ES-I3 (cell line): ENCODE measurements around the gene VAV3.

Experiments used
- H3K36me3 ChIP-seq: 2 replicates; pipeline ENCODE4 v1.6.1; 2013; ENCODE audit warnings: mild to moderate bottlenecking, low read length, control low read depth, moderate library complexity; ENCODE audit not compliant: insufficient read depth
- H3K4me1 ChIP-seq: 2 replicates; pipeline ENCODE4 v1.6.1; 2013; ENCODE audit warnings: mild to moderate bottlenecking, control low read depth, low read length; ENCODE audit not compliant: insufficient read depth
- H3K9ac ChIP-seq: 2 replicates; pipeline ENCODE4 v1.6.1; 2013; ENCODE audit warnings: low read depth, mild to moderate bottlenecking, low read length, moderate library complexity
- H3K9me3 ChIP-seq: 2 replicates; pipeline ENCODE4 v1.6.1; 2013; ENCODE audit warnings: mild to moderate bottlenecking, low read length, moderate library complexity; ENCODE audit not compliant: control insufficient read depth, insufficient read depth

Gene VAV3

DNA sequence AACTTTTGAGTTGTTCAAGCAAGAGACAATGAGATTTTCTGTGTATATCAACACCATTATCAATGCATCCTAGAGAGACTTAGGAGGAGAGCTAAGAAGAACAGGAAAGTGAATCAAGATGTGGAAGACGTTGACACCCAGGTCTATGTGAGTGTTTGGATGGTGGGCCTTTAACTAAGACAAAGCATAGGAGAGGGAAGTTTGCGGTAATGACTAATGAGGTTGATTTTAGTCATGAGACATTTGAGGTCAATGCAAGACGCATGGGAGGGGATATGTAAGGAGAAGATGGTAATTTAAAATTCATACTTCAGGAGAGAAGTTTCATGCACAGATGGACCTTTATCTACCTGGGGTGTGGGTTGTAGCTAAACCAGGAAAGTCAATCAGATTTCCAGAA is 269.6 kb downstream of the VAV3 start:
- no peaks in the 10 kb centered on the region for H3K36me3 ChIP-seq
- no peaks in the 10 kb centered on the region for H3K4me1 ChIP-seq
- H3K9me3 ChIP-seq: no peaks in the 10 kb centered on the region
- no peak overlapping the region for H3K9ac ChIP-seq

DNA sequence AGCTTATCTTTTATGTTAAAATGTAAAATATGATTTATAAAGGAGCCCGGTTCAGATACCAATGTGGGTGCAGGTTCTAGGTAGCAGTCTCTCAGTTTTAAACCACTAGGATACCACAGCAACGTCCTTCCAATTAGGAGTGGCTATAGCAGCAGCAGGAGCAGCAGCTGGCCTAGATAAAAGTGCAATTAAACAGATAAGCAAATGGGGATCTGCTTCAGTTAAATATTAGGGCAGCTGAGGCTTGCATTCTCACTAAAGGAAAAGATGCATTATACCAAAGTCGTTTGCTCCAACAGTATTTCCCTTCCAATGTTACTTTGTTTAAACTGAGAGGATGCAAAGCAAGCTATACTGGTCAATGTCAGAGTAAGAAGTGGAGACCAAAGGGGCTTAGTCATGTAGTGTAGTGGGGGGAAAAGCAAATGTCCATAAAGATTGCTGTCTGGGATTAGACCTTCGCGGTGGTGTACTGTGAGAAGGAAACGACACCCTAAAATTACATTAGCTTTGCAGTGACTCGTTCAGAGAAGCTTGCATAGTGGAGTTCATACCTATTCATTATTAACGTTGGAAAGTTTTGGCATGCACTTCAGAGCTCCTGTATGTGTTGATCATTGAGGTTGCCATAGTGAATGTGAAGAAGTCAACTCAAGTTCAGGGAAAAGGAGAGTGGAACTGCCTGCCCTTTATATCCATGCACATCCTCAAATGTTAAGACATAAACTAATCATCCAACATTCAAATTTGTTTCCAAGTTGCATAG is 272.2 kb downstream of the VAV3 start:
- Histone ChIP-seq H3K4me1 (peaks cover 7% of the 10 kb centered on the region; the same call in 1 of the 2 replicates), H3K9me3 (no peaks in the 10 kb centered on the region), H3K9ac (no peak overlapping the region), H3K36me3 (no peaks in the 10 kb centered on the region)

DNA sequence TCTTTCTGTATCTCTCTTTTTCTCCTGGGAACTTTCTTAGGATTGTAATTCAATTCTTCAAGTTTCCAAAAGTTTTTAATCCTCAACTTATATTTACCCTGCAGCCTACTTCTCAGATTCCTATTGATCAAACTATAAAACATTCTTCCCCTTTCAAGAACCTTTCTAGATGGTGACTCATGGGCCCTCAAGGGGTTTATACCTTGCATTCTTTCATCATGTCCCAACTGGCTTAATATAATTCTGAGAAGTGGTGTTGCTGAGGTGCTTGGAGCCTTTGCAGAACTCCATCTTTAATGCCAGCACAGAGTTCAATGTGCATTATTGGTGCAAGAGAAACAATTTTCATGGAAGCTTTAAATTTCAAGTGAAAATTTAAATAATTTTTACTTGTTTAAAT is 273.4 kb downstream of the VAV3 start:
- no peak overlapping the region for H3K9ac ChIP-seq
- H3K4me1 ChIP-seq: peaks cover 7% of the 10 kb centered on the region; the same call in 1 of the 2 replicates
- H3K9me3 ChIP-seq: no peaks in the 10 kb centered on the region
- no peaks in the 10 kb centered on the region for H3K36me3 ChIP-seq

DNA sequence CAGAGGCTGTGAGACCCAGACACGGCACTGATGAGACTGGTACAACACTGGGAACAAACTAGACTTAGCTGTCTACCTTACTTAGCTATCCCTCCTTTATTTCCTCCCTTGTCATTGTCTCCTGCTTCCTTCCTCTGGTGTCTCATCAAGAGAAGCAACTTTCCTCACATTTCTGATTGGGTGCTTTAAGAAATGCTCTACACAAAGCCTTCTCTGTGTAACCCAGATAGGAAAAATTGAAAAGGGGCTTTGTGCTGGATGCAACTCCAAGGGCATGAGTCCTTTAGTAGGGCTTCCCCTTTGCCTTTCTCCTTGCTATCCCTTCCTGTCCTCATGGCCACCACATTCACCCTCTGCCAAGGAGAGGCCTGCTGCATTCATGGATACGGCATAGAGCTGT is 274.5 kb downstream of the VAV3 start:
- Histone ChIP-seq H3K9me3 (no peaks in the 10 kb centered on the region), H3K36me3 (no peaks in the 10 kb centered on the region), H3K9ac (no peak overlapping the region), H3K4me1 (peaks cover 7% of the 10 kb centered on the region; the same call in 1 of the 2 replicates)

DNA sequence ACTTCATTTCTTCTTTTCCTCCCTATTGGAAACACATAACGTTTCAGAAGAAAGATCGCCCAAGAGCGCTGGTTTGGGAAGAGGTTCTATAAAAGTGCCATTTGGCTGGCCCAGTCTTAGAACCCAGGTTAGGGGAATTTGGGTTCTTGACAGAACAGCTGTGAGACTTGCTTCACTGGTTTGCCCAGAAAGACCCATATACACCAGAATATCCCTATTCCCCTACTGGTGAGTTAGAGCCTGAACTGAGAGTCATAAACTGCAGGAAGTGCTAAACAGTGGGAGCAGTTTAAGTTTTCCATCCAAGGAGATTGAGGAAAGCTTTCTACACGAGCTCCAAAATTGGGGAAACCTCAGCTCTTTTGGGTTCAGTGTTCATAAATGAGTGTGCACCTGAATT is 275.2 kb downstream of the VAV3 start:
- Histone ChIP-seq H3K4me1 (peaks cover 7% of the 10 kb centered on the region; the same call in 1 of the 2 replicates), H3K9ac (no peak overlapping the region), H3K9me3 (no peaks in the 10 kb centered on the region), H3K36me3 (no peaks in the 10 kb centered on the region)

DNA sequence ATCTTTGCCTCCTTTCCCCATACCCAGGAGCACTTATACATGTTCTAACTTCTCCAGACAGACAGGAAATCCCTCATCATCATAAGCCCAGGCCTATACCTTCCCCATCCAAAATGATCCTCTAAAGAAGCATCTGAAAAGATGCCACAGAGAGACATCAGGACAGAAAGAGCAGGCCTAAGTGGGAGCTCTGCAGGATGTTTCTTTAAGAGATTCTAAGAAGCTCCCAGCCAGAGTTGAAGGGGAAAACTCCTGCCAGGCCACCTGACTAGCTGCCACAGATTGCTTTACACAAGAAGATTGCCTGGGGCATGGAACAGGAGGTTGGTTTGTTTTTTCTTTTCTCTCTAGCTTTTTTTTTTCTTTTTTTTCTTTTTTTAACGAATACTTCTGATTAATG is 275.8 kb downstream of the VAV3 start:
- Histone ChIP-seq H3K9ac (no peak overlapping the region), H3K9me3 (no peaks in the 10 kb centered on the region), H3K36me3 (no peaks in the 10 kb centered on the region), H3K4me1 (peaks cover 7% of the 10 kb centered on the region; the same call in 1 of the 2 replicates)

DNA sequence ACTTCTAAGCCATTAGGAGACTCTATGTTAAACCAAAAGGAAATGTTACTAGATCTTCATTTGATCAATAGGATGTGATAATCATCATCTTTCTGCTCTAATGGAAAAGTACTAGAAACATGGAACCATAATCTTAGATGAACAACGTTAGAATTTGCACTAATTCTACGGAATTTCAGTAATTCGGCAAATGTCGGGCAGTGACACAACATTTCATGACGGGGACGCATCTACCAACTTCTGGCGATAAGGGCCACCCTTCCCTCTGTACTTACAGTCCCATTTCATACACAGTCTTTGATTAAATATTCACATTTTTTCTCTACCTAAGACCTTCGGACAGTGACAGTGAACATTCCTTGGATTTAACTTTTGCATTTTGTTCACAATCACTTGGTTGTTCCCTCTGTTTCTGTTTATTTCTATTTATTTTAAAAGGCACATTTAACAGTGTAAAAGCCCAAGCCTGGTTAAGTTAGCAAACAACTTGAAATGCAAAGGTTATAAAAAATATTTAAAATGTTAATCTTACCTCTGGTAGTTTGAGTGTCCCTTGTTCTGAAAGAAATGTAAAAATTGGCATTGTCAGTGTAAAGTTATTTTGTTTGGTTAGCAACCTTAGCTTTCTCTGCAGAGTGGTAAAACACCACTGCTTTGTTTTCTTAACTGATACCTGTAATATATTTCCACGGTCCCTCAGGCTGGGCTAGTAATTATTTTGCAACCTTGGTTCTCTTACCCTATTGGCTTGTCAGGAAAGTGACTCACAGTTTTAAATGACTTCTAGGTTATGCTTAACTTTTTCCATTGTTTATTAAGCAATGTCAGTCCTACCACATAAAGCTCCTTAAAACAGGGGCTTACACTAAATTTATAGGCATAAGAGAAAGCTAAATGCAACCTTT is 276.9 kb downstream of the VAV3 start:
- H3K9ac ChIP-seq: no peak overlapping the region
- H3K36me3 ChIP-seq: no peaks in the 10 kb centered on the region
- H3K9me3 ChIP-seq: no peaks in the 10 kb centered on the region
- peaks cover 7% of the 10 kb centered on the region; the same call in 1 of the 2 replicates for H3K4me1 ChIP-seq

DNA sequence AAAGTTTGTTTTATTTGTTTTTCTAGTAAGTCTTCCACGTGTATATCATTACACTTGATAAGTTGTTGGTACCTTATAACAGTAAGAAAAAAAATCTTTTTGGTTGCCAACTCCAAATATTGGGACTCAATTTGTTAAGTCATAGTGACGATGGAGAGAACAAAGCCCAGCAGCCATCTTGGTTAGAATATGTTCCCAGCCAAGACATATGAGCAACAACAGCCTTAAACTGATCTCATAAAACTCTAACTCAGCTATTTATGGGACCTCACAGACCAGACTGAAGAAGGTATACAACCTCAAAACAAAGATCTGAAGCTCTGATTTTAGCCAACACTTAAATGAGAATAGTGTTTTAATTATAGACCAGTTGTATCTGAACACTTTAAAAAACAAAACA is 281.3 kb downstream of the VAV3 start:
- Histone ChIP-seq H3K36me3 (no peaks in the 10 kb centered on the region), H3K4me1 (peaks cover 7% of the 10 kb centered on the region), H3K9ac (no peak overlapping the region), H3K9me3 (no peaks in the 10 kb centered on the region)

DNA sequence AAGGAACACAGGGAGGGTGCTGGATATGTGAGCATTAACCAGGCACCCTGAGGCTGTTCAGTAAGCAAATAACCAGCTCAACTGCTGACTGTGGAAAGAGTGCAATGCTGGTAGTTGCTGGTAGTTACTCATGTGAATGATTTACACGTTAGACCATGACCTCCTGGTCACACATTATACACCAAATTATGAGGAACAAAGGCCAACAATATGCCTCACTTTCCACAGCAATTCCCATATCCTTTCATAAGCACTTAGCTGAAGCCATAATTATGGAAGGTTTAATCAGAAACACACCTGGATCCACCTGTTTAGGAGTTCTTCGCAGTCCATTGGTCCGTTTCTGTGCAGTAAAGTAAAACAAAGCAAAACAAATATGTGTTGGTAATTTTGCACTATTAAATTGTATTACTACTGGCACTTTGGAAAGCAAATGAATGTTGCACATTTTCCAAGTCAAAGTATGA is 281.8 kb downstream of the VAV3 start:
- Histone ChIP-seq H3K4me1 (peaks cover 5% of the 10 kb centered on the region), H3K9ac (no peak overlapping the region), H3K9me3 (no peaks in the 10 kb centered on the region), H3K36me3 (no peaks in the 10 kb centered on the region)

DNA sequence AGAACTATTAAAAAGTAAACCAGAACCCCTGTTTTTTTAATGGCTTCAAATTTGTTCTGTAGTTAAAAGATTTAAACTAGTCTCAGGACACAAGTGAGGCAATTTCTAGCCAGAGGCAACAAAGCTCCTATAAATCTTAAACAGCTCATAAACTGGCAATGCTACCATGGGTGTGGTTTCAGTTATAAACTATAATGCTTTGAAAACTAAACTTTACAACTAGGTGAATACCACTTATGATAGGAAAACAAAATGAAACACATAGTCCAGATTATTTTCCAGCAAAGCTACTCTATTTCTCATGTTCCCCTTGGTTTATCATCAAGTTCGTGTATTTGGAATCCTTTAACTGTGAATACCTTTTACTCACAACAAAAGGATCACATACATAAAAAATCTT is 282.5 kb downstream of the VAV3 start:
- Histone ChIP-seq H3K4me1 (no peaks in the 10 kb centered on the region; the same call in 1 of the 2 replicates), H3K36me3 (no peaks in the 10 kb centered on the region), H3K9ac (no peak overlapping the region), H3K9me3 (no peaks in the 10 kb centered on the region)

DNA sequence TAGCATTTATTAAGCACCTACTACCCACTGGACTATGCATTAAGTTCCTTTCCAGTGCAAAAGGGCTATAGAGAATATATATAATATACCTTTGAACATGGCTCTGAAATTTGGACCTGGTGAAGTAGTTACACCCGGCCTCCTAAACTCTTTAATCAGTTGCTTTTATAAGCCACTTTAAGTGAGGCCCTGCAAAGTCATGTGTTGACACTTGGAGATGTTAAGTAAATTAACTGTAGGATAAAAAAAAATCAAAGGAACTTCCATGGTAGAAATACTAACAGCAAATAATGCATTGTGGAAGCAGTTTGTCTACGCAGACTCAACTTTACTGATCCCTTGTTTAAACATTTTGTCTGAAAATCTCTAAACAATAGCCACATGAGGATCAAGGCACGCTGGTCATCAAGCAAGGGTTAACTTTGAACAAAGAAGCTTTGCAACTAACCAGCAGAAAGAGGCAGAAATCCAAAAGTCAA is 283.9 kb downstream of the VAV3 start:
- no peaks in the 10 kb centered on the region; the same call in 1 of the 2 replicates for H3K4me1 ChIP-seq
- H3K9me3 ChIP-seq: no peaks in the 10 kb centered on the region
- H3K36me3 ChIP-seq: no peaks in the 10 kb centered on the region
- H3K9ac ChIP-seq: no peak overlapping the region

DNA sequence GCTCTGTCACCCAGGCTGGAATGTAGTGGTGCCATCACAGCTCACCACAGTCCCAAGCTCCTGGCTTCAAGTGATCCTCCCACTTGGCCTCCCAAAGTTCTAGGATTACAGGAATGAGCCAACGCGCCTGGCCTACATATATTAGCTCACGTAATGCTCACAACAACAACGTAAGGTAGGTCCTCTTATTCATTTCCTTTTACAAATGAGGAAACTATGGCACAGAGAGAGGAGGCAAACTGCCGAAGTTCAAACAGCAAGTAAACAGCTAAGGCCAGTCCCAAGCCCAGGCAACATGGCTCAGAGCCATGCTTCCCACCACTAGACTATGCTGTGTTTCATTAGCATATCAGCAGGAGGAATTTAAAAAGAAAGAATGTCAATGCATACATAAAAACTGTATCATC is 284.4 kb downstream of the VAV3 start:
- H3K4me1 ChIP-seq: no peaks in the 10 kb centered on the region; the same call in 1 of the 2 replicates
- H3K9me3 ChIP-seq: no peaks in the 10 kb centered on the region; the same call in 1 of the 2 replicates
- no peak overlapping the region for H3K9ac ChIP-seq
- no peaks in the 10 kb centered on the region for H3K36me3 ChIP-seq

DNA sequence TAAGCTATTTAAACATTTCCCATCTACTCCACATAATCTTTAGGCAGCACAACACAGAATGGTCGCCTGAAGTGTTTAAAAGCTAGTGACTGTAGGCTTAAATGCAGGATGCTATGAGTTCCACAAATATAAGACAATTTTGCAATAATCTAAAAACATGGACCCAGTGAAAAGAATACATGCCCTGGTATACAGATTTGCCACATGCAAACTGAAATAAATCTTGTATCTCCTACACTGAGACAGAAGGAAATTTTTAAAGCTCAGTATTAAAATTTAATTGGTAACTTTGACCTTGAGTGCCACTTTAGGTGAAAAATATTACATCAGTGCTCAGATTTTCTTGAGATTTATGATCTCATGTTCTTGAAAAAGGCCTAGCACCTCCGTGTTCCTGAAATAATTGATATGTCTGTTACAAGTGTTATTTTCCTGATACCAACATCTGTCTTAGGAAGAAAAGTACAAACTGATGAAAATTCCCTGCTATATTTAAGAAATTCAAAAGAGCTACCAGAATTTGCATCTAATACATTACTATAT is 285.5 kb downstream of the VAV3 start:
- H3K9me3 ChIP-seq: no peaks in the 10 kb centered on the region; the same call in 1 of the 2 replicates
- H3K9ac ChIP-seq: no peak overlapping the region
- H3K4me1 ChIP-seq: no peaks in the 10 kb centered on the region; the same call in 1 of the 2 replicates
- no peaks in the 10 kb centered on the region for H3K36me3 ChIP-seq

DNA sequence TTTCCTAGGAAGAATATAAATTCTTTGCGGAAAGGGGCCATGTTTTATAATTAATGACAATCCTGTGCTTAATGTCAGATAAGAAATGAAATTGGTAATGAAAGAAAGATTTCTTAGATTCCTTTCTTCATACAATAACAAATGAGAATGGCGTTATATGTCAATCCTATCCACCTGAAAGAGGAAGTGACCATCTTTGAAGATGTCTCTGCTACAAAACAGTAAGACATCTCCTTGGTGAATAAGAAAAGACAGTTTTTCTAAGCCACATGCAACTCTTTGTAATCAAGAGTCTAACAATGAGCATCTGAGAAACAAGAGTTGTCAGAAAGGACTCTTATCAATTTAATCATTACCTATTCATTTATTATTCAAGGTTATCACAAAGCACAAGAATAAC is 286.0 kb downstream of the VAV3 start:
- H3K9ac ChIP-seq: no peak overlapping the region

More for the DNA sequence above, 286.0 kb downstream of the VAV3 start:
- H3K4me1 ChIP-seq: no peaks in the 10 kb centered on the region; the same call in 1 of the 2 replicates
- no peaks in the 10 kb centered on the region for H3K36me3 ChIP-seq
- H3K9me3 ChIP-seq: no peaks in the 10 kb centered on the region; the same call in 1 of the 2 replicates
